ENCODE data around the gene ZNF212.

Gene ZNF212

DNA sequence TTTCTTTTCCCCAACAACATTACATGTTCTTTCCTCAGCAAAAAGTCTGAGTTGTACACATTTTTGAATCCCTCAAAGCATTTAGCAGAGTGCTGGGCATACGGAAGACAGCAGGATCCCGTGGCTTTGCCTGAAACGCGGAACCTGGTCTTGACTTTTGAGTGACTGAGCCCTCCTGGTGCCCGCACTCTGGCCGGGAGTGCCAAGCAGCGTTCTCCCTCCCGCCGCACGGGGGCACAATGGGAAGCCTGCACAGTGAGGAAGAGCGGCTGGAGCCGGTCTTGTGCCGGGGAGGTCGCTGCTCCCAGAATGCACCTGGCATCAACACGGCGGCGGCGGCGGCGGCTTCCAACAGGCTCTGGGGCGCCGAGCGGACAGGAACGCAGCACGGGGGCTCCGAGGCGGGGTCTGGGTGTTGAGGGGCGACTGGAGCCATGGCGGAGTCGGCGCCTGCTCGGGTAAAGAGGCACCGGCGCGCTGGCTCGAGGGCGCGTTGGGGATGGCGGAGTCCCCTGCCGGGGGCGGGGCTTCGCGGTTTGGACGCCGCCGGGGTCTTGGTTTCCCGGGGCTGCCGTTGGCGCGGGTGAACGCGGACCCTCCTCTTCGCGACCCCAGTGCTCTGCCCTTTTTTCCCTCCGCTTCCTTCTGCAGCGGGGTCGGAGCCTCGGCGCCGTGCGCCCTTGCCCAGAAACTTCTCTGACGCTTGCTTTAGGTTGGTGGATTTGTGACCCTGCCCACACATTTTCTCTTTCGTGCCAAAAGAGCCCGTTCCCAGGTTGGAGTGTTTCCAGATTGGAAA lies at the start of gene ZNF212:
Gene ZNF212, plus strand, starts transcription at position 307 of the 799 bp plus-strand sequence. Its CDS starts 128 bp downstream, at position 435.
- peak; percentile 89 for DNase-seq

DNA sequence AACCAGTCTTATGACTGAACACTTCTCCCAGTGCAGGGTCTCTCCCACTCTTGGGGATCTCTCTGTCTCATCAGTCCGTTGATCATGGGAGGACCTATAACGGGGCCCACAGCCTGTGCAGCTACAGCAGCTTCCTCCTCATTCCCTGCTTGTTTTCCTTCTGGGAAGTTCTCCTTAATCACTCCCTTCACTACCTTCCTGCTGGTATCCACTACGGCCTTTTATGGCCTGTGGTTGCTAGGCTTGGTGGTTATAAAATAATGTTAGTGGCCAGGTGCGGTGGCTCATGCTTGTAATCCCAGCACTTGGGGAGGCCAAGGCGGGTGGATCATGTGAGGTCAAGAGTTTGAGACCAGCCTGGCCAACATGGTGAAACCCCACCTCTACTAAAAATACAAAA lies 47.6 kb upstream of the ZNF212 start:
- DNase-seq = no peak

DNA sequence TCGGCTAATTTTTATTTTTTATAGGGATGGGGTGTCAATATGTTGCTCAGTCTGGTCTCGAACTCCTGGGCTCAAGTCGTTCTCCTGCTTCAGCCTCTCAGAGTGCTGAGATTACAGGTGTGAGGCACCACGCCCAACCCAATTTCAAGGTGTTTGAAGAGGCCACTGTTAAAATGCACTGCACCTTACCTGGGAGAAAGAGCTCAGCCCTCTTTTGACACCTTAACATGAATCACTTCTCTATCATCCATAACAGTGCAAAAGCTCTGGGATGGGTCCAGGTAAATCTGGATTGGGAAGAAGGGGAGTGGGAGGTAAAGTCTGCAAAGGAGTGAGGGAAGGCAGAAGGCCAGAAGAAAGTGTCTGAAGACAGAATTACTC lies 44.7 kb upstream of the ZNF212 start:
- no peak for DNase-seq

GRCh38 chr7:149195180-149196150 lies 44.0 kb upstream of the ZNF212 start, which contains the start of gene ZNF282:
Gene ZNF282 (plus strand): TSS chr7:149195546. CDS start chr7:149195590, 44 bp downstream.
- peak; percentile 82 for DNase-seq

GRCh38 chr7:149196151-149196704 lies 43.2 kb upstream of the ZNF212 start:
- DNase-seq = no peak

GRCh38 chr7:149196705-149197171 lies 42.7 kb upstream of the ZNF212 start:
- DNase-seq = no peak

DNA sequence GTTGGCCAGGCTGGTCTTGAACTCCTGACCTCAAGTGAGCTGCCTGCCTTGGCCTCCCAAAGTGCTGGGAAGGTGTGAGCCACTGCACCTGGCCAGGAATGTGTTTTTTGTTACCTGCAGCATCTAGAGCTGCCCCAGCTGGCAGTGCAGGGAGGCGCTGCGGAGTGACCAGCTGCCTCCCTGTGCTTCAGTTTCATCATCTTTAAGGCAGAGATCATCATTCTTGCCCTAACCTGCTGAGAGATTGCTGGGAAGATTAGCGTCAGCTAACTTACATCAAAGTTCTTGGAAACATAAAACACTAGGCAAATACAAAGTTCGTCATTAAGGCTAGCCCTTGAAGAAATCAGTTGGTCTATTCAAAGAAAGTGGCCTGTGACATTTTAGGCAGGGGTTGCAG lies 41.8 kb upstream of the ZNF212 start:
- no peak for DNase-seq

DNA sequence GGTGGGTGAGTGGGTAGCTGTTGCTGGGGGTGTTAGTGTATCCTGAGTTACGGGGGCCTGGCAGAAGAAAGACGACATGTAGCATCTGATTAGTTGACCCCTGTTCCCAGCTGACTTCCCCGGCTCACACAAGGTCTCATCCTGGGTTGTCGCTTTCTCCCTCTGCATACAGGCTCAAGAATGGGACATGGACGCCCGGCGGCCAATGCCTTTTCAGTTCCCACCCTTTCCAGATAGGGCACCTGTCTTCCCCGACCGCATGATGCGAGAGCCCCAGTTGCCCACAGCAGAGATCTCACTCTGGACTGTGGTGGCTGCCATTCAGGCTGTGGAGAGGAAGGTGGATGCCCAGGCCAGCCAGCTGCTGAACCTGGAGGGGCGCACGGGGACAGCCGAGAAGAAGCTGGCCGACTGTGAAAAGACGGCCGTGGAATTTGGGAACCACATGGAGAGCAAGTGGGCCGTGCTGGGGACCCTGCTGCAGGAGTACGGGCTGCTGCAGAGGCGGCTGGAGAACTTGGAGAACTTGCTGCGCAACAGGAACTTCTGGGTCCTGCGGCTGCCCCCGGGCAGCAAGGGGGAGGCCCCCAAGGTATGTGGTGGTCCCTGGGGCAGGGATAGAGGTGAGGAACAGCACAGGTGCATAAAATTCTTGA lies 41.2 kb upstream of the ZNF212 start:
- no peak for DNase-seq

DNA sequence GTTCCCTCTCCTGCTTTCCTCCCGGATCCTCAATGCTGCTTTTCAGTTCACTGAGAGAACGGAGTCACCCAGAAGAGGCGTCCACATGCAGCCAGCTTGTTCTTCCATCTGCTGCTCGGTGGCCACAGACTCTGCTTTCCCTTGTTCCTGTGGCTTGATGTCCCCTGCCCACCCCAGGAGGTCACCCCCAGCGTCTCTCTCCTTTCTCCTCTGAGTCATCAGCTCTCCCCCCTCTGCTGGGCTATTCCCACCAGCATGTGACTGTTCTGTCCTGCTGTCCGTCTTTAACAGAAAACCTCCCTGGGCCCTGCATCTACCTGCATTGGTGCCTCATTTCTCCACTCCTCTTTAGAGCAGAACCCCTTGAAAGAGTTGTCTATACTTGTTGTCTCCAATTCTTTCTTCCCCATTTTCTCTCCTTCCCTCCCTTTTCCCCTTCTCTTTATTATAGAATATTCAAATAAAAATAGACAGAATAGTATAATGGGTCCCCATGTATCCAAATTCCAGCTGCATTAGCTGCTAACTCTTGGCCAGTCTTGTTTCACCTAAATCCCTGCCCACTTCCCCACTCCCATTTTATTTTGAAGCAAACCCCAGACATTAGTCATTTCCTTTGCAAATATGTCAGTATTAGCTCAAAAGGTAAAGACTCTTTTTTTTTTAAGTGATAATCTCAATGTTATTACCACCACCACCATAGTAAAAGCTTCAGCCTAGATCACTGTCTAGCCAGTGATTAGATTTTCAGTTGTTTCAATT lies 40.0 kb upstream of the ZNF212 start:
- DNase-seq = no peak

- DNase-seq = no peak
Measured at GRCh38 chr7:149202831-149203231, 36.6 kb upstream of the ZNF212 start.

GRCh38 chr7:149205690-149206381 lies 33.6 kb upstream of the ZNF212 start:
- DNase-seq = no peak

GRCh38 chr7:149207324-149208035 lies 32.0 kb upstream of the ZNF212 start:
- DNase-seq = no peak

DNA sequence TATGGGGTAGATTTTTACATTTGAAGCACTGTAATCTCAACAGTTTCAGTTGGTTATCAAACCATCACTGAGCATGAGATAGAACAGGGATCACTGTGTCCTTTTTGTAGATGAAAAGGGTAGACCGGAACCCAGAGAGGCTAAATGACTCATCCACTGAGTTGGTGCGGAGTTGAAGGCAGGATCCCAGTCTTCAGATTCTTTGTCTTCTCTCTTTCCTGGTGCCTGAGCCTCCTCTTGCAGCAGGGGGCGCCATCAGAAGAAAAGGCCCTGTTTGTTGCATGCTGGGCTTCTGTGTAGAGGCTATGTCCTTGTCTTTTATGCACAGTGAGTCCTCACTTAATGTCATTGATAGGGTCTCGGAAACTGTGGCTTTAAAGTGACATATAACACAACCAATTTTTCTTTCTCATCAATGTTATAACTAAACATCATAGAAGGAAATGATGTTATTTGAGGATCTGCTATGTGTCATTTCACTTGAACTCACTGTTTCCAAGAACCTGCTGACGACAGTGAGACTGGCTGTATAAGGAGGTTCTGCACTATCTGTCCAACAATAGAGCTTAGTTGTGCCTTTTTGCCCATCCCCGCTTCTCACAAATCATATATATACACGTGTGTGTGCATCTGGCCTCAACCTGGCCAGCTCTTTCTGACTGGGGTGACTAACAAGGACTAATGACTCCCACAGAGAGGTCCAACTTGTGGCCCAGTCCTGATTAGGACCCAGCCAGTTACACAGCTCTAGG lies 29.8 kb upstream of the ZNF212 start:
- peak; percentile 3 for DNase-seq

- DNase-seq = no peak
Measured at GRCh38 chr7:149210551-149210950, 28.9 kb upstream of the ZNF212 start.

DNA sequence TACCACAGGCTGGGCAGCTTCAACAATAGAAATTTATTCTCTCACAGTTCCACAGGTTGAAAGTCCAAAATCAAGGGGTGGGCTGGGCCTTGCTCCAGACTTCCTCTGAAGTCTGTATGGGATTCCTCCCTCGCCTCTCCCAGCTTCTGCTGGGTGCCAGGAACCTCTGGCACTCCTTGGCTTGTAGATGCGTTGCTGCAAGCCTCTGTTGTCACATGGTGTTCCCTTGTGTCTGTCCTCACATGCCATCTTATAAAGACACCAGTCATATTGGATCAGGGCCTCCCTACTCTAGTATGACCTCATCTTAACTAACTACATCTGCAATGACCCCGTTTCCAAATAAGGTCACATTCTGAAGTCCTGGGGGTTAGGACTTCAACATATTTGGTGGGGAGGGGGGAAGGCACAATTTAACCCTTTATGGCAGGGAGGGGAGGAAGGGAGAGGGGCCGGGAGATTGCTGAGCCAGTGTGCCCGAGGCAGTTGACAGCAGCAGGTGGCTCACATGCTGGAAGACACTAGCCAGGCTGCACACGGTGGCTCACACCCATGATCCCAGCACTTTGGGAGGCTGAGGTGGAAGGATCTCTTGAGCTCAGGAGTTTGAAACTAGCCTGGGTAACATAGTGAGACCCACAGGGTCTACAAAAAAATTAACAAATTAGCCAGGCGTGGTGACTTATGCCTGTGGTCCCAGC lies 25.3 kb upstream of the ZNF212 start:
- no peak for DNase-seq

DNA sequence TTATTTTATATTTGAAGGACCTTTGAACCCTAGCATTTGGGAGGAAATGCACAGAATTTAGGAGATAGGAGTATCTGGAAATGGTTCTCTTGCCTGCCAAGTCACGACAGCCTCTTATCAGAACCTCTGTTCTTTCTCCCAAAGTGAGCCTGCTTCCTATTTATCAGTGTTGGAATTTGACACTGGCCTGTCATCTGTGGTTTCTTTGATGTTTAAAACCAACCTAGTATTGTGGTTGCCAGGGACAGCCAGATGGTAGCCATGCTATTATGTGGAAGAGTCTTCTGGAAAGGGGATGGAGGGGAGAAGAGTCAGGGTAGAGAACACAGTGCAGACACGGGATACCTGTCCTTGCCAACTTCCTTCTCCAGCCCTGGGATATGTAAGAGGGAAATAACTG lies 23.0 kb upstream of the ZNF212 start:
- no peak for DNase-seq

GRCh38 chr7:149217570-149217969 lies 21.9 kb upstream of the ZNF212 start:
- DNase-seq = no peak

DNA sequence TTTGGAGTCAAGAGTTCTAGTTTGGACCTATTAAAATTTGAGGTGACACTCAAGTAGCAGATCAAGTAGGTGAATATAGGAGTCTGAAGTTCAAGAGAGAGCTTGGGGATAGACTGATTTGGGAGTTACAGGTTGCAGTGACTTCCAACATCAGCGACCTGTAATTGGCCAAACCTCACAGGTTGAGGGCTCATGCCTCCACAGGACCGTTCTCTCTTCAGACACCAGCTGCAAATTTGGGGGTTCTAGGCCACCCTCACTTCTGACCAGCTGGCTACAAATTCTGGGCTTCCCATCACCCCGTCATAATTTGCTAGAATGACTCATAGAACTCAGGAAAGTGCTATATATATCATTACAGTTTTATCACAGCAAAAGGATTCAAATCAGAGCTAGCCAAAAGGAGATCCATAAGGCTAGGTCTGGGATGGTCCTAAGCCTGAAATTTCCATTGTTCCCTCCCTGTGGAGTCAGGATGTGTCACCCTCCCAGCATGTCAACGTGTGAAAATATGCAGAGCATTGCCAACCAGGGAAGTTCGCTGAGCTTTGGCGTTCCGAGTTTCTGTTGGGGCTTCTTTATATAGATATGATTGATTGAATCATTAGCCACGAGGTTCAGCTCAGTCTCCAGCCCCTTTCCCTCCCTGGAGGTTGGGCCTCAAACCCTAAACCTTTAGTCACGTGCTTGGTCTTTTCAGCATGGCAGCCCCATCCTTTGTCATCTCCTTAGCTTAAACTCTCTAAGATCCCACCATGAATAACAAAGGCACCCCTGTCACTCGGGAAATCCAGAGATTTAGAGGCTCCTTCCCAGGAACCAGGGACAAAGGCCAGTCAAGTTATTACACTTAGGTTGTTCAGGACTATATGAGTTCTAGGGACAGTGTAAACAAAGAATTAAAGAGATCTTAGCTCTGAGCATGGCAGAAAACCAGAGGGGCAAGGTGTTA lies 20.7 kb upstream of the ZNF212 start:
- DNase-seq = no peak
